NT2/D1 (cell line): ENCODE data around the gene VAV2.

Source experiments
- SUZ12 ChIP-seq: IDR thresholded peaks from 2 replicates; pipeline ENCODE4 v1.6.1; 2011; ENCODE audit not compliant: insufficient read length, insufficient read depth; ENCODE audit errors: extremely low read depth
- YY1 ChIP-seq: IDR thresholded peaks from 2 replicates; pipeline ENCODE4 v1.6.1; 2011; ENCODE audit not compliant: insufficient read length, insufficient read depth
- ZNF274 ChIP-seq: IDR thresholded peaks from 2 replicates; pipeline ENCODE4 v1.6.1; 2011; ENCODE audit warnings: mild to moderate bottlenecking, low read depth, low read length

- no peak for TF ChIP-seq YY1
- TF ChIP-seq ZNF274 = no peak
- TF ChIP-seq SUZ12 = no peak
These were observed 1.6 kb upstream of the VAV2 start for GRCh38 chr9:133993635-133994253.
